CD4-positive, alpha-beta T cell treated with Interleukin-17A for 4 hours (primary cell): Measurements from ENCODE around the gene GAB2.

Experiments
- DNase-seq: peaks from one replicate; pipeline ENCODE4 v3.0.0-alpha.2; 2020; ENCODE audit warnings: mixed read lengths

The GAB2 gene

DNA sequence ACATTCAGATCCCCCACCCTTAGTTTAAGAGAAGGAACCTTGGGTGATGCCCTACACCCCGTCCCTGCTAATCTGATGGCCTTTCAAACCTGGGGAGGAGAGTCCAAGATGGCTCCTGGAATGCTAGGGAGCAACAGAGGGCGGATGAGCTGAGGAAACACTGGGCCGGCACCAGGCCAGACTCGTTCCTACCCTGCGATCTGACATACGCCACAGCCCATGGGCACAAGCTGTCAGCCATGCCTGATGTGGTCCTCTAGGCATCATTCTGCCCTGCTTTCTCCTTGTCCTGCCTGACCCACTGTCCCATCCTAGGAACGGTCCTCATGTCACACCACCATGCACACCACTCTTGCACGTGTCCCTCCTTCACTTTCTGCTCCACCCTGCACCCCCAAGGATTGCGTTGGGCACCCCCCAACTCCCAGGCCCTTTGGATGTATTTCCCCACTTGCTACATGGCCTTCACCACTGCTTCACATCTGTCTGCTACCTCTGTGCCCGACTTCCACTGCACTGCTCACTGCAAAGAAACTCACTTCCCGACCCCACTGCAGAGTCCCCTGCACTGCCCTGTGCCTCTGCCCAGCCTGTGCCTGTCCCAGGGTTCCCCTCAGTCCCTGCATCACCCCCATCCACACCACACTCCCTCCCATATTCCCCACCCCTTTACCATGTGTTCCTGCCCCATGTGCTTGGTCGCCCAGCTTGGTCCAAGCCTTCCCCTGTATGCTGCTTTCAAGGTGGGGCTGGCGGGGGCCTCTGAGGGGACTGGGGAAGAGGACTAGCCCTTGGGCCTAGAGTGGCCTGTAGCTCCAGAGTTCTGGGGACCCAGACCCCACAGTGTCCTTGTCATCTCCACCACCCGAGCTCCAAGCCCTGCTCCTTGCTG, 199.7 kb downstream of the GAB2 start:
- DNase-seq, result no peak

DNA sequence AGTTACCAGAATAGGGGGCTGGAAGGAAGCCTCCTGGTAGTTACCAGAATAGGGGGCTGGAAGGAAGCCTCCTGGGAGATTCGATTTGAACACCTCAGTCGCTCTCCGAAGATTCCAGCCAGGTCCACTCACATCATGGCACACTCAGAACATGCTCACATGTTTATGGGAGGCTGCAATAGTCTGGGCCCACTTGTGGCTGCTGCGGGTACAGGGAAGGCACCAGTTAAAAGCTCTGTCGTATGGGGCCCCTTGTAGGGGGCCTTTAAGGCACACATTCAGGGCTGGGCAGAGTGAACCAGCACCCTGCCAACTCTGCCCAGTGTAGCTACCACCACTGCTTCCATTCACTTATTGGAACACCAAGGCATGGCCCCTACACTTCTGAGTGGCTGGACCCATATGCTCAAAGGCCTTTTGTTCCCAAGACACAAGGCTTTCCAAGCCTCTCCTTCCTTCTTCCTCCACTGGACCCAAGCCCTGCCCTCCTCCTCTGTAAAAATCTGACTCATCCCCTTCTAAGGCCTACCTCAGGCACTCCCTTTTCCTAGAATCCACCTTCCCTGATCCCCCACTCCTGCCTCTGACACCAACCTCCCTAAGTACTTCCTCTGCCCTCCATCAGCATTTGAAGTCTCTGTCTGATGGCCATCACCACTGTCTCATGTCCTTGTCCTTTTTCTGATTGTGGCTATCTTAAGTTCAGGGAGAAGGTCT, 200.9 kb downstream of the GAB2 start:
- no peak for DNase-seq

DNA sequence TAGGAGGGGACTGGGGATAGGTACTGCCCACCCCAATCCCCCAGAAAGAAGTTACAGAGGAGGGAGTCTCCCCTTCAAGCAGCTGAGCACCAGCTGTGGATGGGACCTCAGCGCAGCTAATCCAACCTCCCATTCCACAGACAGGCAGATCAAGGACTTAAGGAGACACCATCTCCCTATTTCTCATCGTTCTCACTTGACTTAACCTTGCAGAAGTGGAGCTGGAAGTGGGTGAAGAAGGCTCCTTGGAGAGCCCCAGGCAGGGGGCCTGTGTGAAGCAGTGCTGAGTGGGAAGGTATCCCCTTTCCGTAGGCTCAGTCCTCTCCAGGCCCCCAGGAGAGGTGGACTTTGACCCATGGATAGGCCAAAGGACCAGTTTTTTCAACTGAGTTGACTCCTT, 201.6 kb downstream of the GAB2 start:
- DNase-seq, result no peak

- no peak for DNase-seq
These were observed 203.1 kb downstream of the GAB2 start for GRCh38 chr11:78214331-78215194.

DNA sequence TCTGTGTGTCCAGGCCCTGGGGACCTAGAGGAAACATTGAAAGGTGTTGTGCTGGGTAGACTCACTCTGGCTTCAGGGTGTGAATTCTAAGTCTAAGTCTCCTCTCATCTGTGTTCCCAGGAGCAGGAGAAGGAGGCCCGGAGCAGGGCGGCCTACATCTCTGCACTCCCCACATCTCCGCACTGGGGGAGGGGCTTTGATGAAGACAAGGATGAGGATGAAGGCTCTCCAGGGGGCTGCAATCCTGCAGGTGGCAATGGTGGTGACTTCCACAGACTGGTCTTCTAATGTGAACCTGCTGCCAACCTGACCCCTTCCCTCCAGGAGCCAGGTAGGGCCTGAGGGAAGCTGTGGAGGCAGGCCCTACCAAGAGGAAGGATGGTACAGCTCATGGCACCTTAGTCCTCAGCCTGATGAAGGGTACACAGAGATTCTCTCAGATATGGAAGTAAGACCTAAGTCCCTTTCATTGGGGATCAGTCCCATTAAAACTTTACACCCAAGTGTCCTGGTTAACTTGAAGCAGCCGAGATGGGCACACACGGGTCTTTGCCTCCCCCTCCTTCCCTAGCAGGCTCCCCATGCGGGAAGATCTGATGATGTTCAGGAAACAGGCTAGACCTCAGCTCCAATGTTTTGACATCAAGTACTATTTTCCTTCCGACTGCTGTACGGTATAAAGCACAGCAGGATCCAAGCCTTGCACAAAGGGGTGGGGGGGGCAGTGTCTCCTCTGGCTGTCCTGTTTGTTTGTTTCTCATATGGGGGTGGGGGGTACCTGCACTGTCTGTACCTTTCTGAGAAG, 203.9 kb downstream of the GAB2 start:
- DNase-seq, result no peak

- peak; percentile 2 for DNase-seq
These were observed 204.8 kb downstream of the GAB2 start for GRCh38 chr11:78212586-78213371.

GRCh38 chr11:78211565-78211964, 206.1 kb downstream of the GAB2 start:
- DNase-seq, result no peak

DNA sequence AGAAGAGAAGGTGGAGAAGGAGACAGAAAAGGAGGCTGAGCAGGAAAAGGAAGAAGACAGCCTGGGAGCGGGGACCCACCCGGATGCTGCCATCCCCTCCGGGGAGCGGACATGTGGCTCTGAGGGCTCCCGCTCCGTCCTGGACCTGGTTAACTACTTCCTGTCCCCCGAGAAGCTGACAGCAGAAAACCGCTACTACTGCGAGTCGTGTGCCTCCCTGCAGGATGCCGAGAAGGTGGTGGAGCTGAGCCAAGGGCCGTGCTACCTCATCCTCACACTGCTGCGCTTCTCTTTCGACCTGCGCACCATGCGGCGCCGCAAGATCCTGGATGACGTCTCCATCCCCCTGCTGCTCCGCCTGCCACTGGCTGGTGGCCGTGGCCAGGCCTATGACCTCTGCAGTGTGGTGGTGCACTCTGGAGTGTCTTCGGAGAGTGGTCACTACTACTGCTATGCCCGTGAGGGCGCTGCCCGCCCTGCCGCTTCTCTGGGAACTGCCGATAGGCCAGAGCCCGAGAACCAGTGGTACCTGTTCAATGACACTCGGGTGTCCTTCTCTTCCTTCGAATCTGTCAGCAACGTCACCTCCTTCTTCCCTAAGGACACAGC, 207.5 kb downstream of the GAB2 start:
- DNase-seq, result peak; percentile 2

GRCh38 chr11:78209478-78209877, 208.1 kb downstream of the GAB2 start:
- DNase-seq, result no peak

DNA sequence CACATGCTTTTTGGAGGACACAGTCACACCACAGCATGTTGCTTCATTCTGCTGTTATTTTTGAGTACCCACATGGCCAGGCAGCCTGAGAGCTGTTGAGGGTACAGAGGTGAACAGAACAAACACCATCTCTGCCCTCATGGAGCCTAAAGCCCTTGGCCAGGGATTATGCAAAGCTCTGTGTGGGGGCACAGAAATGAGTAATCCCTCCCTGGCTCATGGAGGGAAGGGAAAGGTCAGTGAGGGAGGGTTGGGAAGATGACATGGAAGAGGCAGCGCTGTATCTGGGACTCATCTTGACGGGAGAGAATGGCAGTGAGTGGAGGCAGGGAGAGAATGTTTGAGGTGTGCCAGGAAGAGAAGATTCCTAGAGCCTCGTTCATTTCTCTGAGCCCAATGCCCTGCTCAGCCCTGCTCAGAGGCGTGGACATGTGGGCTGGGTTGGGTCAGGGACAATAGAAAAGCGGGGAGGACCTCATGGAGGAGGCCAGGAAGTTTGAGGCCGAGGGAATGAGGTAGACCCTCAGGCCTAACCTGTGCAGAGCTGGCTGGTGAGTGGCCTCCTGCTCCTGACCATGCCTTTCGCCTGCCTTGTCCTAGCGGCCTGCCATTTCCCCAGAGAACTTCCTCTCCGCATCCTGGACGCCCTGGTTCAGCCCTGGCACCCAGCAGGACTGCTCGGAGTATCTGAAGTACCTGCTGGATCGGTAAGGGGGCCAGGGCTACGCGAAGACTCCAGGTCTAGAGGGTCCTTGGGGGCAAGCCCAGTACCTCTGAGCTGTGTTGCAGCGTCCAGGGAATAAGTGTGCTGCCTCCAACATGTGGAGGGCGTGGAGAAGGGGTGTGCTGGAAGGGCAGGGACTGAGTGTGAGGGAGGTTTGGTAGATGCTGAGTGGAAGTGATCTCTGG, 209.1 kb downstream of the GAB2 start:
- DNase-seq, result peak; percentile 2

DNA sequence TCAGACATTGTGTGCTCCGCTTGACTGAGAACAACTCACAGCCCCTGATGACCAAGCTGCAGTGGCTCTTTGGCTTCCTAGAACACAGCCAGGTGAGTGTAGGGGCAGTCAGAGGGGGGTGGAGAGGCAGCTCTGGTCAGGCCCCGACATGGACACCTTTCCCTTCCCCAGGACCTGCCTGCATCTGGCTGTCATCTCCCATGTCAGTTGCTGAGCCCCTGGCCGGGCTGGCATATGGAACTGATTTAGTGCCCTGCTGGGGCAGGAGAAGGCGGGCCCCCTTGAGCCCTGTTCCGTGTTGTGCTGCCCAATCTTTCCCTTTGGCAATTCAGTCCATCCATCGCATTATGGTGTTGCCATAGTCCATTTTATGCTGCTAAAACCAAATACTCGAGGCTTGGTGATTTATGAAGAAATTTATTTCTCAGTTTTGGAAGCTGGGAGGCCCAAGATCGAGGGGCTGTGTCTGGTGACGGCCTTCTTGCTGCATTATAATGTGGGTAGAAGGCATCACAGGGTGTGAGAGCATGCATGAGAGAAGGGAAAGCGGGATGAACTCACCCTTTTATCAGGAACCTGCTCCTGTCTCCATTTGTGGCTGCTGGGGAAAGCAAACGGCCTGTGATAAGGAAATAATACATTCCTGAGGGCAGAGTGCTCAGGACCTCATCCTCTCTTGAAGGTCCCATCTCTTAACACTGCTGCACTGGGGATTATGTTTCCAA, 209.9 kb downstream of the GAB2 start:
- peak; percentile 0 for DNase-seq

DNA sequence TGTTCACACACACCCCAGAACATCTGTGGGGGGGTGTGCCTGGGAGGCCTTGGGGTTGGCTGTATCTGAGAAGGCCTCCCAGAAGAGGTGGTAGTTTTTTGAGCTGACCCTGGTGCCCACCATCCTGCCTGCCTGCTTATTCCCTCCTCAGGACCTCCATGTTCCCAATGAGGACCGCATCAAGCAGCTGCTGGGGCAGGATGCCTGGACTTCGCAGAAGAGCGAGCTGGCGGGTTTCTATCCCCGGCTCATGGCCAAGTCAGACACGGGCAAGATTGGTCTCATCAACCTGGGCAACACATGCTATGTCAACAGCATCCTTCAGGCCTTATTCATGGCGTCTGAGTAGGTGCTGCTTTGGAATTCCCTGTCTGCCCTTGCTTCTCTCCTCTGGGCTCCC, 211.9 kb downstream of the GAB2 start:
- no peak for DNase-seq

GRCh38 chr11:78205256-78205655, 212.4 kb downstream of the GAB2 start:
- DNase-seq, result no peak

- peak; percentile 74 for DNase-seq
These were observed 214.4 kb downstream of the GAB2 start for GRCh38 chr11:78203184-78203583.

DNA sequence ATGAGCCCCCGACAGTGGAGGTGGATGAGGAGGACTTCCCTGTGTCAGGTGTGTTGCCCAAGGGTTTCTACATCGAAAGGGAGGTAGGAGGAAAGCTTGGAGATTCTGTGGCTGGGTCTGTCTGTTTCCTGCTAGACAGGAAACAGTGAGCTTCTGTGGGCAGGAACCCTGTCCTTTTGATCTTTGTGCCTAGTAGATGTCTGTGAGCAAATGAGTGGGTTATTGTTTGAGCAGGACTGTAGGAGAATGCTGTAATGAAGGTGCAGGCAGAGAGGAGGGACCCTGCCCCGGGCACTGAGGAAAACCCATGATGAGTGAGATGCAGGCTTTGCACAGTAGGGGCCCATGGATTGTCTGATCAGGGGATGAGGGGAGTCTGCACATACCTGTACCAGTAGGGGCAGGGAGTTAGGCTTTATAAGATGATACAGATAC, 214.9 kb downstream of the GAB2 start:
- DNase-seq, result peak; percentile 73

- peak; percentile 58 for DNase-seq
These were observed 216.4 kb downstream of the GAB2 start for GRCh38 chr11:78201096-78201818.

DNA sequence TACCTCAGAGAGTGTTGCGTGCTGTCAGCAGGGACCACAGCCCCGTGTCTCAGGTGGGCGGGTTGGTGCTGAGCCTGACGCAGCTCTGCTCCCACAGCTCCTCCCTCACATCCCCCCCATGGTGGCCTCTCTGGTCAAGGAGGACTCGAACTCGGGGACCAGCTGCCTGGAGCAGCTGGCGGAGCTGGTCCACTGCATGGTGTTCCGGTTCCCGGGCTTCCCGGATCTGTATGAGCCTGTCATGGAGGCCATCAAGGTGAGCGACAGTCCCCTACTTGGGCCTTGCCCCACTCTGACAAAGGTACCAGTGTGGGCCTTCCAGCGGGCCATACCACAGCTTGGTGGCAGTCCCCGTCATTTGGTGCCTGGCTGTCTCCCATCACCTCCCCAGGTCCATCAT, 217.1 kb downstream of the GAB2 start:
- no peak for DNase-seq

DNA sequence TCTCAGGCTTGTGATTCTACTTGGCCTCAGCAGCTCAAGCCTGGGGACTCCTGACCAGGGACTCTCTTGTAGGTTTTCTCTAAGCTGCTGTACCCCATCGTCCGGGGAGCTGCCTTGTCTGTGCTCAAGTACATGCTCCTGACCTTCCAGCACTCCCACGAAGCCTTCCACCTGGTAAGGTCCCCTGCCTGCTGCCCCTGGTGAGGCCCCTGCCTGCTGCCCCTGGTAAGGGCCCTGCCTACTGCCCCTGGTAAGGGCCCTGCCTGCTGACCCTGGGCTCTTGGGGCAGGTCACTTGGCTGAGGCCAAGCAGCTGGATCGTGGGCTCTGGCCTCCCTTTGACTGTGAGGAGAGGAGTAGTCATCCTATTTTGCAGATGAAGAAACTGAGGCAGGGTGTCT, 217.6 kb downstream of the GAB2 start:
- no peak for DNase-seq

DNA sequence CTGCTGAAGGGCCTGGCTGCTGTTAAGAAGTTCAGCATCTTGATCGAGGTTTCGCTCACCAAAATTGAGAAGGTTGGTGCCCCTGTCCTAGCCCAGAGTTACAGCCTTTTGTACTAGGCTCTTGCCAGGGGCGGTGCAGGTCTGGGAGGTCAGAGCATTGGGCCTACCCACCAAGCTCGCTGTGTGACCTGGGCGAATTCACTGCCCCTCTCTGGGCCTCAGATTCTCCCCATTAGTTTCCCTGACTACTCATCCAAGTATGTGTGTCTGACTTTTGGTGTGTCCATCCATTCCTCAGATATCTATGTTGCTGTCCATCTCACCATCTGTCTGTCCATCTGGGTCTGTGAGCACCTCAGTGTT, 218.0 kb downstream of the GAB2 start:
- no peak for DNase-seq
